Ovary (tissue), 9 donors: ENCODE results near the gene CHCHD3. TPM values are rescaled to one million over a fixed set of nuclear protein-coding genes. Genes with fewer than 3 reads are reported as not detected.

ENCODE experiments used
- DNase-seq, 5 donors: peaks; one replicate each; pipeline ENCODE4 v3.0.0-alpha.2; 2019 to 2020
- H3K27ac ChIP-seq, 2 donors: fragments of 200-600 bp; one replicate each; pipeline versions ENCODE4 v1.5.1 to v1.8.0; 2019 to 2022
- H3K27me3 ChIP-seq: fragments of 200-600 bp; one replicate; pipeline ENCODE4 v1.8.0; 2022
- H3K36me3 ChIP-seq: fragments of 200-600 bp; sonication (generic); one replicate; pipeline ENCODE4 v1.5.1; 2019
- H3K4me1 ChIP-seq: one replicate; pipeline ENCODE4 v1.8.1; 2013; ENCODE audit warnings: mild to moderate bottlenecking, moderate library complexity; ENCODE audit not compliant: insufficient read depth
- H3K4me3 ChIP-seq: fragments of 200-600 bp; sonication (generic); one replicate; pipeline ENCODE4 v1.5.1; 2017
- H3K9me3 ChIP-seq, 2 donors: fragments of 200-600 bp in 1 of 2; sonication (generic) in 1 of 2; one replicate each; pipeline versions ENCODE4 v1.5.1 to v1.8.1; 2013 to 2019; ENCODE audit warnings: mild to moderate bottlenecking in 1 of 2, moderate library complexity in 1 of 2
- CTCF ChIP-seq, 3 donors: fragments of 450-650 bp in 2 of 3; fragments of 200-600 bp in 1 of 3; IDR thresholded peaks; one replicate each; pipeline versions ENCODE4 v1.5.1 to v1.8.0; 2016 to 2022; ENCODE audit warnings: antibody characterized with exemption in 3 of 3, mild to moderate bottlenecking in 1 of 3
- EP300 ChIP-seq: sonication (generic); formaldehyde crosslinking; IDR thresholded peaks from one replicate; pipeline ENCODE4 v1.6.1; 2017; ENCODE audit warnings: antibody characterized with exemption
- POLR2A ChIP-seq: fragments of 450-650 bp; IDR thresholded peaks from one replicate; pipeline ENCODE4 v1.6.1; 2017; ENCODE audit warnings: antibody characterized with exemption, mild to moderate bottlenecking, moderate library complexity
- WGBS, 3 donors: extraction: QIAGEN DNeasy Blood & Tissue Kit in 1 of 3; methylation state at CpG; one replicate each; pipeline versions ENCODE4 v1.1.5 to v1.1.7; 2013 to 2017; 5-methylcytosine and 5-hydroxymethylcytosine counted together
- intact Hi-C, 4 donors: fragments of 100-400 bp; cut with DNase I; formaldehyde crosslinking; loops; one replicate each; pipeline versions ENCODE4 v1.11.0 to v1.15.1; 2022 to 2023
- polyA plus RNA-seq, 2 donors: library from polyadenylated mRNA; stranded (reverse); fragments of 200-250 nt in 1 of 2; fragments of 350-450 nt in 1 of 2; fragmentation: Illumina TruSeq in 1 of 2; extraction: RNeasy Lipid Tissue Mini Kit (QIAGEN cat#74804) in 1 of 2; gene quantifications; one replicate each; pipeline ENCODE4 v1.2.3, GENCODE V29; 2013 to 2014
- total RNA-seq, 7 donors: library from RNA; depleted of rRNA in 2 of 7; stranded (reverse); fragments of >200 nt in 2 of 7; fragmentation: NEBNext Ultra II Directional in 3 of 7; extraction: Animal tissue kit (Norgen Biotek cat#: 25700) in 3 of 7; gene quantifications; one replicate each; pipeline versions ENCODE4 v1.1.0 to v1.2.4, GENCODE V29; 2016 to 2023
- donor health status: DM: no; HTN: no; CAD: no; lungs with moderate emphysema.
- donor health status: DM: no; HTN: no; CAD: no.
- donor health status: Bipolar disorder and iron deficiency.
- donor health status: DM: yes; HTN: yes; CAD: no.
- donor health status: DM: no; HTN: no; CAD: no.
- donor health status: DM: yes; HTN: yes; CAD: no.

Gene CHCHD3
- total and polyA plus RNA-seq, 9 donors, result 31.4 to 59.1 (median 36.7) TPM

- no peaks in the 10 kb centered on the region for H3K9me3 ChIP-seq
- H3K36me3 ChIP-seq, result no peaks in the 10 kb centered on the region
- intact Hi-C loops, result no loop called here
- no peaks in the 10 kb centered on the region for H3K27me3 ChIP-seq
- TF ChIP-seq CTCF (IDR thresholded peaks at IDR 0.05), result no peak
- no peak for TF ChIP-seq POLR2A
- TF ChIP-seq EP300, result no peak
- no peak for DNase-seq
- WGBS, 3 donors, result 82 to 96% (median 93%) methylated on average over 5 of the region's 5 CpGs
- H3K27ac ChIP-seq, result no peak overlapping the region
- no peaks in the 10 kb centered on the region for H3K4me1 ChIP-seq
- no peak overlapping the region for H3K4me3 ChIP-seq
Measured at GRCh38 chr7:132758986-132759385, 322.9 kb downstream of the CHCHD3 start.

- Histone ChIP-seq H3K27ac (no peak overlapping the region), H3K4me1 (no peaks in the 10 kb centered on the region), H3K4me3 (no peak overlapping the region), H3K36me3 (no peaks in the 10 kb centered on the region), H3K9me3 (no peaks in the 10 kb centered on the region), H3K27me3 (no peaks in the 10 kb centered on the region)
- intact Hi-C loops, result no loop called here
- 57 to 71% (median 62%) methylated on average over 3 of the region's 3 CpGs for WGBS, 3 donors
- no peak for DNase-seq
- TF ChIP-seq POLR2A (no peak), EP300 (no peak)
Measured at GRCh38 chr7:132757783-132758182, 324.1 kb downstream of the CHCHD3 start.

- intact Hi-C loops, result no loop called here
- Histone ChIP-seq H3K36me3 (no peaks in the 10 kb centered on the region), H3K27me3 (no peaks in the 10 kb centered on the region), H3K27ac (no peak overlapping the region), H3K4me3 (no peak overlapping the region), H3K9me3 (no peaks in the 10 kb centered on the region), H3K4me1 (no peaks in the 10 kb centered on the region)
- no peak for DNase-seq
- 39 to 61% (median 48%) methylated on average over 5 of the region's 5 CpGs for WGBS, 3 donors
- TF ChIP-seq POLR2A, result no peak
- TF ChIP-seq CTCF (IDR thresholded peaks at IDR 0.05), result no peak
Measured at GRCh38 chr7:132756484-132756990, 325.4 kb downstream of the CHCHD3 start.

- Histone ChIP-seq H3K4me1 (no peaks in the 10 kb centered on the region), H3K9me3 (no peaks in the 10 kb centered on the region), H3K27ac (no peak overlapping the region), H3K4me3 (no peak overlapping the region), H3K27me3 (no peaks in the 10 kb centered on the region), H3K36me3 (no peaks in the 10 kb centered on the region)
- intact Hi-C loops, result no loop called here
- DNase-seq, result no peak
- TF ChIP-seq EP300 (no peak), POLR2A (no peak)
- 71 to 93% (median 82%) methylated on average over 5 of the region's 5 CpGs for WGBS, 3 donors
Measured at GRCh38 chr7:132755538-132756483, 326.1 kb downstream of the CHCHD3 start.

GRCh38 chr7:132752431-132752830 lies 329.5 kb downstream of the CHCHD3 start:
- no peaks in the 10 kb centered on the region for H3K9me3 ChIP-seq
- 93 to 94% (median 94%) methylated on average over 2 of the region's 2 CpGs for WGBS, 3 donors
- no peak for DNase-seq
- H3K27me3 ChIP-seq, result no peaks in the 10 kb centered on the region
- TF ChIP-seq POLR2A, result no peak
- no peak overlapping the region for H3K4me3 ChIP-seq
- no peaks in the 10 kb centered on the region for H3K4me1 ChIP-seq
- no peaks in the 10 kb centered on the region for H3K36me3 ChIP-seq
- intact Hi-C loops, result no loop called here
- no peak overlapping the region for H3K27ac ChIP-seq

- no peak for DNase-seq
- no peak overlapping the region for H3K27ac ChIP-seq
- no peaks in the 10 kb centered on the region for H3K9me3 ChIP-seq
- no peaks in the 10 kb centered on the region for H3K27me3 ChIP-seq
- no peak for TF ChIP-seq EP300
- TF ChIP-seq CTCF (IDR thresholded peaks at IDR 0.05), result no peak
- no peak for TF ChIP-seq POLR2A
- WGBS, 3 donors, result 61 to 69% (median 61%) methylated on average over 8 of the region's 8 CpGs
- intact Hi-C loops, result no loop called here
- no peaks in the 10 kb centered on the region for H3K36me3 ChIP-seq
- no peak overlapping the region for H3K4me3 ChIP-seq
- H3K4me1 ChIP-seq, result no peaks in the 10 kb centered on the region
Measured at GRCh38 chr7:132751244-132751647, 330.6 kb downstream of the CHCHD3 start.
